Cerebellar nuclear complex (tissue), 1 donor: ENCODE data around the gene GPR153.

Experiments used
- DNase-seq, 2 experiments: peaks; one replicate each; lab custom pipeline; 2025; lab: John Stamatoyannopoulos, UW

GPR153 gene

DNA sequence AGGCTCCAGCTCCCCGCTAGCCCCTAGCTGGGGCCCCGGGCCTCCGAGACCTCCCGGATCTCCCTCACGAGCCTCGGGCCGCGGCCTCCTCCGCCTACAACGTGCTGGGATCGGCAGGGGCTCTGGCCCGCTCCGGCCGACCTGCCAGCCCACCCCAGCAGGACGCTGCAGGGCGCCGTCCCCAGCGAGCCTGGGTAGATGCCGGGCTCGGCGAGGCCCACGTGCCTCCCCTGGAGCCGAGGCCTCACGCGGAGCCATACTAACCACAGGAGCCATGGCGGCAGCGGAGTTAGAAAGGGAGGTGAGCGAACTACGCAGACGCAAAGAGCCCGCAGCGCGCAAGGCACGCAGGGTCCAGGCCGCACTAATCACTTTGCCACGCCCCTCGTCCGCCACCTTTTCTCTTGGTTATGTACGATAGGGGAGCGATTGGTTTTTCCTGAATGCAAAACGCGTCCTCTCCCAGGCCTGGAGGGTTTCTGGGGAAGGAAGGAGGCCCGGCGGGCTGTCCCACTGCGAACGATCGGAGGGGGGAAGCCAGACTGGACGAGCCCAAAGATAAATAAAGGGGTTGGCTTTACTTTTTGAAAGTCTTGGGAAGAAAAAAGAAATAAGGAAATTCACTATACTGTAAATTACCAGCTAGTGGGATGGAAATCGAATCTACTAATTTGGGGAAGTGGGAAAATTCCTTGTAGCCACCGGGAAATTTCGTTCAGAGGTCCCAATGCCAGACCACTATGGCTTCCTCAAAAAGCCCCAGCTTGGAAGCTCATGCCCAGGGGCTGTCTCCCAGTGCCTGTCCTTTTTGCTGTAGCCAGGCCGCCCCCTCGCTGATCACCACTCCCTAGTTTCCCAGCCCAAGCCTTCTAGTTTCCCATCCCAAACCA lies 61.4 kb downstream of the GPR153 start, which contains the start of gene RPL22:
TSS of gene RPL22 (minus strand) at position 298 of the 890 bp plus-strand sequence. CDS start at position 276, 22 bp downstream.
- peak; percentile 86 to 89 for DNase-seq

DNA sequence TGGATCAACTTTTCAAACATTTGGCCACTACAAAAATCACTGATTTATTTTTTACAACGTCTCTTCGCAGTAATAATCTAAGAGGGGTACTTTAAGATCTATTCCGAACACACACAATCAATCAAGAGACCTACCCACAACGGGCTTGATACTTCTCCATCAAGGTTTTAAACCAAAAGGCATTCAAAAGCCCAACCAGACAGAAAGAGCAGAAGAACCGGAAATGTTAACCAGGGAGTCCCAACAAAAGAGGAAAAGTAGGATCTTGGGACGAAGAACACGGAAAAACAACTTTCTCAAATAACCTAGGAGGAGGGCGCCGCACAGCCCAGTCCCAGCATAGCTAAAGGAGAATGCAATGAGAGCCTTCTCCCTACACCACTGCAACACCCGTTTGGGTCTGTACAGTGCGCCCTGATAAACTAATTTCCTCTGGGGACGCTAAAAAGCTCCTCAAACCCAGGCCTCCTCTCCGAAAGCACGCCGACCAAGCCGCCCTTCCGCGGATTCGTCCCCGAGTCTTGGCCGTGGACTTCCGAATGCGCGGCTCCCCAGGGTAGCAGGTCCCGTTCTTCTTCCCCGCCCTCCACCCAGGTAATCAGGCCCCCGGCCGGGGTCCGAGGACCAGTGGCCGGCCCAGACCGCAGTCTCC lies 62.1 kb downstream of the GPR153 start:
- no peak for DNase-seq

DNA sequence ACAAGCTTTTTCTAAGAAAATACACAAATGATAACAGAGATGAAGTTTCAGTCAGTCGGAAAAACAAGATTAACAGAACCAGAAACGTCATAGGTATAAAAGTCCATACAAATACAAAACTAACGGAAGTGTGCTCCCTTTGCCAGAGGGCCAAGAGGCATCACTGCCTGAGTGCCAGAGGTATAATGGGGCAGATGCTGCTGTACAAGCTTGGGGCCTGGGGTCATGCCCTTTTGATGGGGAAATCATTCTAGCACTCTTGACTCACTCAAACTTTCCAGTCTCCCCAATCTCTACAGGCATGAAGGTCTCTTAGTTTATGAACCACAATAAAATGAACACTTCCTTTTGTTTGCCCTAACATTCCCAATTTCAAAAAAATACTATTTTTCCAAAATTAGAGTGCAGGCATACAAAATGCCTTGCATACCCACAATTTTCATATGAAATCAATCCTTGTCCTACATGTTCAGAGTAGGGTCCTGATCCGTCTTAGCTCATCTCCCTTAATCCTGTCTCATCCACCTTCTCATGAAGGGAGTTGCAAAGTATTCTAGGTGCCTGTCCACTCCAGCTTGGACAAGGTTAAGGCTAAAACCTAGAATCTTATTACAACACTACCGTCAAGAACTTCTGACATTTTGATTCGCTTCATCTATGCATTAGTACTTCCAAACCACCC lies 63.0 kb downstream of the GPR153 start:
- no peak for DNase-seq
